Glutamatergic neuron (in vitro differentiated cells): ENCODE results near the gene ARHGEF26. TPM values are rescaled to one million over a fixed set of nuclear protein-coding genes. Genes with fewer than 3 reads are reported as not detected.

Experiments
- DNase-seq: peaks from one replicate; pipeline ENCODE4 v3.0.0; 2022
- H3K27ac Mint-ChIP-seq: one replicate; pipeline ENCODE4 v1.8.0; 2020; ENCODE audit warnings: mild to moderate bottlenecking, mixed read lengths, inconsistent platforms; ENCODE audit not compliant: unreplicated experiment
- H3K27me3 Mint-ChIP-seq: one replicate; pipeline ENCODE4 v1.8.0; 2020; ENCODE audit warnings: mild to moderate bottlenecking, moderate library complexity, mixed read lengths, inconsistent platforms; ENCODE audit not compliant: unreplicated experiment
- H3K36me3 Mint-ChIP-seq: one replicate; pipeline ENCODE4 v1.8.0; 2020; ENCODE audit warnings: mild to moderate bottlenecking, mixed read lengths, inconsistent platforms; ENCODE audit not compliant: unreplicated experiment
- H3K4me1 Mint-ChIP-seq: one replicate; pipeline ENCODE4 v1.8.0; 2020; ENCODE audit warnings: mild to moderate bottlenecking, low read depth, mixed read lengths, inconsistent platforms; ENCODE audit not compliant: unreplicated experiment
- H3K4me3 Mint-ChIP-seq: one replicate; pipeline ENCODE4 v1.8.0; 2020; ENCODE audit warnings: mild to moderate bottlenecking, mixed read lengths, inconsistent platforms; ENCODE audit not compliant: unreplicated experiment
- H3K9me3 Mint-ChIP-seq: one replicate; pipeline ENCODE4 v1.8.0; 2020; ENCODE audit warnings: mild to moderate bottlenecking, moderate library complexity, mixed read lengths, inconsistent platforms; ENCODE audit not compliant: unreplicated experiment
- total RNA-seq: library from RNA; stranded (reverse); fragmentation: NEBNext Ultra II Directional; extraction: Animal tissue kit (Norgen Biotek cat#: 25700); gene quantifications from one replicate; pipeline ENCODE4 v1.2.1, GENCODE V29; 2021; ENCODE audit not compliant: unreplicated experiment
- TF ChIP-seq, protein P1 (sequence below): fragments of 200-600 bp; sonication (generic); IDR thresholded peaks from one replicate; pipeline ENCODE4 v1.5.0; 2021; ENCODE audit not compliant: partially characterized antibody, unreplicated experiment

The ARHGEF26 gene
- total RNA-seq, 1 donor from 2014 or later: 4.4 TPM

DNA sequence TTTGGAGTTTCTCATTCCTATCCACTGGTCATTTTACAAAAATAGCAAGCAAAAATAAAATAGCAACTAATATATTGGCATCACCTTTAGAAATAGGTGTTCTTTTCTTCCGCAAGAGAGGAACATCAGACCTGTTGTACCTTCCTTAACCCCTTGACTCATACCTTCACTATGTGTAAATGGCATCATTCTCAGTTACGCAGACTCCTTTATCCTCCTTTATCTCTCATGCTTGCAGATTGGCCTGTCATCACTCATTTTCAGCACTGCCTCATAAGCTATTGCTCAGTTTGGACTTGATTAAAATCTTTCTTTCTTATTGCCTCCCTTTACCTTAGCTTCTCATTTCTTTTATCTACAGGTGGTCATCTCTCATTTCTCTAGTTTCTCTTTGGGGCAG lies 21.4 kb downstream of the ARHGEF26 start:
- H3K27me3 Mint-ChIP-seq: peaks cover 2% of the 10 kb centered on the region
- no peaks in the 10 kb centered on the region for H3K36me3 Mint-ChIP-seq
- TF ChIP-seq, protein P1, sequence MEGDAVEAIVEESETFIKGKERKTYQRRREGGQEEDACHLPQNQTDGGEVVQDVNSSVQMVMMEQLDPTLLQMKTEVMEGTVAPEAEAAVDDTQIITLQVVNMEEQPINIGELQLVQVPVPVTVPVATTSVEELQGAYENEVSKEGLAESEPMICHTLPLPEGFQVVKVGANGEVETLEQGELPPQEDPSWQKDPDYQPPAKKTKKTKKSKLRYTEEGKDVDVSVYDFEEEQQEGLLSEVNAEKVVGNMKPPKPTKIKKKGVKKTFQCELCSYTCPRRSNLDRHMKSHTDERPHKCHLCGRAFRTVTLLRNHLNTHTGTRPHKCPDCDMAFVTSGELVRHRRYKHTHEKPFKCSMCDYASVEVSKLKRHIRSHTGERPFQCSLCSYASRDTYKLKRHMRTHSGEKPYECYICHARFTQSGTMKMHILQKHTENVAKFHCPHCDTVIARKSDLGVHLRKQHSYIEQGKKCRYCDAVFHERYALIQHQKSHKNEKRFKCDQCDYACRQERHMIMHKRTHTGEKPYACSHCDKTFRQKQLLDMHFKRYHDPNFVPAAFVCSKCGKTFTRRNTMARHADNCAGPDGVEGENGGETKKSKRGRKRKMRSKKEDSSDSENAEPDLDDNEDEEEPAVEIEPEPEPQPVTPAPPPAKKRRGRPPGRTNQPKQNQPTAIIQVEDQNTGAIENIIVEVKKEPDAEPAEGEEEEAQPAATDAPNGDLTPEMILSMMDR: no peak
- H3K4me3 Mint-ChIP-seq: no peak overlapping the region
- peaks cover 33% of the 10 kb centered on the region for H3K4me1 Mint-ChIP-seq
- H3K9me3 Mint-ChIP-seq: no peaks in the 10 kb centered on the region
- DNase-seq: no peak
- no peak overlapping the region for H3K27ac Mint-ChIP-seq

DNA sequence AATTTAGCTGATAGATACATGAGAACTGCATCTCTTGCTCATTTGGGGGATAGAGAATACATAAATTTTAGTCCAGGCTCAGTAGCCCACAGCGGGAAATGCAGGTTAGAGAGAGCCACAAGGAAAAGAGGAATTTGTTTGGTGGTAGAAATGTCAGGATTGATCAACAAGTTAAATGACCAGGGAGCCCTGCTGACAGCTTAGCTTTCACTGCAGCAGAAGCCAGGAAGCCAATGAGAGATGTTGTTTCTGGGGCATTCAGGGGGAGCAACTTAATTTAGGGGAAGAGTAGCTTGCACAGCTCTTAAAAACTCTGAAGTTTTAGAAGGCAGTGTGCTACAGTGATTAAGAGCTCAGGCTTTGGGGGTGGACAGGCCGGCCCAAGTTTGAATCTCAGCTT lies 22.7 kb downstream of the ARHGEF26 start:
- Mint-ChIP-seq H3K36me3 (no peaks in the 10 kb centered on the region), H3K4me3 (no peak overlapping the region), H3K27ac (no peak overlapping the region), H3K4me1 (peaks cover 23% of the 10 kb centered on the region), H3K27me3 (peaks cover under 1% of the 10 kb centered on the region), H3K9me3 (no peaks in the 10 kb centered on the region)
- no peak for DNase-seq
- TF ChIP-seq, protein P1: no peak

- H3K9me3 Mint-ChIP-seq: no peaks in the 10 kb centered on the region
- H3K4me3 Mint-ChIP-seq: no peak overlapping the region
- H3K4me1 Mint-ChIP-seq: peaks cover 24% of the 10 kb centered on the region
- no peaks in the 10 kb centered on the region for H3K36me3 Mint-ChIP-seq
- no peaks in the 10 kb centered on the region for H3K27me3 Mint-ChIP-seq
- TF ChIP-seq, protein P1: no peak
- no peak overlapping the region for H3K27ac Mint-ChIP-seq
- DNase-seq: no peak
Observed at GRCh38 chr3:154144825-154145465, 23.8 kb downstream of the ARHGEF26 start.

DNA sequence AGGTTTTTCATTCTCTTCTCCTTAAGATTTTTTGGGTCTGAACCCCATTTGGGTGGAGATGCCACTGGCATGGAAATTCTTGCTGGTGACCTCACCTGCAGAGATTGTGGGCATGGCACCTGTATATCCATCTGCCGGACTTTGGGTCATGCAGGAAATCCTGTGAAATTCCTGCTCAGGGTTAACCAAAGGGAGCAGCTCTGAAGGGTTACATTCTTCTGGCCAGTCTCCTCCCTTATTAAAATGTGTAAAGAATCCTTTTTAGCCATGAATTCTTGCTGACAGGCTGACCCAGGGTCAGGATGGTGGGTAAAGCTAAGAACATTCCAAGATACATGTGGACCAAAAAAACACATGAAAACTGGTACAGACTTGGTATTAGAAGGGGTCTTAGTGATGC lies 27.4 kb downstream of the ARHGEF26 start:
- H3K4me3 Mint-ChIP-seq: no peak overlapping the region
- H3K9me3 Mint-ChIP-seq: peaks cover 2% of the 10 kb centered on the region
- no peak for DNase-seq
- H3K4me1 Mint-ChIP-seq: peaks cover 42% of the 10 kb centered on the region
- TF ChIP-seq, protein P1: no peak
- no peak overlapping the region for H3K27ac Mint-ChIP-seq
- no peaks in the 10 kb centered on the region for H3K36me3 Mint-ChIP-seq
- H3K27me3 Mint-ChIP-seq: no peaks in the 10 kb centered on the region

- Mint-ChIP-seq H3K4me1 (peaks cover 46% of the 10 kb centered on the region), H3K4me3 (no peak overlapping the region), H3K9me3 (peaks cover 2% of the 10 kb centered on the region), H3K27me3 (peaks cover 2% of the 10 kb centered on the region), H3K36me3 (no peaks in the 10 kb centered on the region), H3K27ac (no peak overlapping the region)
- TF ChIP-seq, protein P1: no peak
- DNase-seq: no peak
Observed at GRCh38 chr3:154149286-154149685, 28.1 kb downstream of the ARHGEF26 start.
